Activated CD8-positive, alpha-beta memory T cell treated with anti-CD3 and anti-CD28 coated beads, Interleukin-2, amount 50 U/mL, for 24 hours (primary cell): ENCODE results near the gene AMT.
"Not testable (repeated sequence)": the region's sequence is repeated elsewhere in the genome, so short reads cannot be mapped to it uniquely, and the experiment has no call there.

Source experiments
- DNase-seq: peaks from one replicate; pipeline ENCODE4 v3.0.0-alpha.2; 2020; ENCODE audit errors: extremely low read depth

Gene AMT

DNA sequence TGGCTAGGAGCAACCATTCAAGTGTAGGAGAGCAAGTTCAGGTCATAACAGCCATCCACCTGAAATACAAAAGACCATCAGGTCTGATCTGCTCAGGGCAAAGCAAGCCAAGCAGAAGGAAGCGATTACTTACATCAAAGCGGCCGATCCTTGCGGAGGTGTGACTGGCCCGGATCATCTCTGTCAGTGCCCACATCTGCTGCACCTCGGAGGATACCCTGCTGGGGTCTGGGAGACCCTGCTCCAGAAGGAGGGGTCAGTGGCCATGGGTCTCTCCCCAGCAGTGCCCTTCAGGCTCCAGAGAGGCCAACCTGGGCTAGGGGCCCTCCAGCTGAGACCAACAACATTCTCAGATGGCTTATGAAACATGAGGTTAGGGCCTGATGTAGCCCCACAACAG is 2.5 kb upstream of the AMT start:
- DNase-seq: no peak

DNA sequence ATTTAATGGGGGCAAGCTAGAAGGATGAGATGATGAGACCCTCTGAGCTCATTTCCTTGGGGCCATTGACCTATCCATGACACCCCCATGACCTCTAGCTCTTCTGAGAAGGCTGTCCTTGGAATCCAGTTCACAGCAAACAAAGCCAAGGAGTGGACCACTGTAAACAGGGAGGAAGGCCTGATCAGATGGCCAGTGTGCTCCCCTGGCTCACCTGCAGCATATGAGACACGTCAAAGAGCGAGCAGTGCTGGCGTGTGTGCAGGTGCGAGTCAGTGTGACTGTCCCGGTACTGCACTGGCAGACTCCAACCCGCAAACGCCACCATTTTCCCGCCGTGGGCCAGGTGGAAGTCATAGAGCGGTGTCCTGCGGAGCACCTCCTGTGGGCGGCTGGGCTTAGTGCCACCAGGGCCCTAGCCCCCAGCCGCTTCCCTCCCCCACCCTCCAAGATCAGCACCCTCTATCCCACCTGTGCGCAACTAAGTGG is 339 bp downstream of the AMT start:
- DNase-seq: no peak

DNA sequence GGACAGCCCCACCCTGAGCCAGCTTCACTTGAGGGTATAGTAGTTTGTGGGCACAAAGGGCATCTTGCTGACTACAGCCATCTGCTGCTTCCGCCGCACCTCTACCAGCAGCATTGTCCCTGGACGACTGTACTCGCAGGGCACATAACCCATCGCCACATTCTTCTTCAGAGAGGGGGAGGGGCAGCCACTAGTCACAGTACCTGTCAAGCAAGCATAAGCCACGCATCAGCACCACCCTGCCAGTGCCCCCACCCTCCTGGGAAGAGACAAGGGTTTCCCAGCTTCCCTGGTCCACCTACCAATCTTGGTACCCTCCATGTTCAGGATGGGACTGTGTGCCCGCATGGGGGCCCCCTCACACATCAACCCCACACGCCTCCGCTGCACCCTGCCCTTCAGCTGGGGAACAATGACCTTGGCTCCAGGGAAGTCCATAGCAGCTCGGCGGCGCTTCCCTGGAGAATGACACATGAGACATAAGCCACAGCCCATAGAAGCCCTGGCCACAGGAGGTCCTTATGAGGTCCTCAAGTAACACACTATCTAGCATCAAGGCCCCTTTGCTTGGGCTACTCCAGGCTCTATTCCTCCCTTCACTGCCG is 4.7 kb downstream of the AMT start:
- DNase-seq: no peak

DNA sequence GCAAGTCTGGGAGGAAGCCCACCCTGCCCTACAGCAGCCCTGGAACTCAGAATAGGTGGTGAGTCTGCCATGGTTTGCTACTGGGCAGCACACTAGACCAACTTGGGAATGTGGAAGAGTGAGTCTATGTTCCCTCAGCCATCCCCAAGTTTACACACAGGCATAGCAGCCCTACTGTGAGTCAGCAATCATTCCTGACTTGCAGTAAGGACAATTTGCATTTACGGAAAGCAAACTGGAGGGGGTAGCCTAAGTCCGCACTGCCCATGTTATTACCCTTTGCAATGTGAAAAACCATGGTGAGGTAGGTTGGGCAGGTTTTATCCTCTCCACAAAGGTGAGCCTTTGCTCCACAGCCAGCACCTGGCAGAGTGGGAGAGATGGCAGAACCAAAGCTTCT is 5.4 kb downstream of the AMT start:
- no peak for DNase-seq

DNA sequence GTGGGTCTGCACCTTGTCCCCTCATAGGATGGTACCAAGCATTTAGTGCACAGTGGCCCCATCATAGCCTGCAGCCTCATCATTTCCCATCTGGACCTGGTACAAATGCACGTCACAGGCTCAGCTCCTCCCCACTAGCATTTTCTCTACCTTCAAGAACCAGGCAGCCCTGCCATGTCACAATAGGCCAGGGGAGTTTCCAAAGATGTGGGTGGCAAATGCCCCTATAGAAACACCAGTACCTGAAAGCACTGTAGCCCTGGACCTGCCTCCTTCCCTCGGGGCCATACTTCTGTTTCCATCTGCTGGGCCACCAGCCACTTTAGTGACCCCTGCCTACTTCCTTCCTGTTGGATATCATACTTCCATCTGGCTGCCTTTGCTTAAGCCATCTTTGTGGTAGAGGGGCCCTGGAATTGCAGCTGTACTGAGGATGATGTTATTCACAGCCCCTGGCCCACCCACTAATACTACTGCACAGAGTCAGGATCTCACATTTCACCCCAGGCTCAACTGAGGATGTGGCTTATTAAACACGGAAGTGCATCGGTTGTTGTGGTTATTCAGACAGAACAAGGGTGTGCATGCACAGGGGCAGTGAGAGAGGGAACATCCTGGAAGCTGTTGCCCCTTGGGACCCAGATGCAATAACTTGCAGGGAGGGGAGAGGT is 6.2 kb downstream of the AMT start:
- peak; percentile 31 for DNase-seq

DNA sequence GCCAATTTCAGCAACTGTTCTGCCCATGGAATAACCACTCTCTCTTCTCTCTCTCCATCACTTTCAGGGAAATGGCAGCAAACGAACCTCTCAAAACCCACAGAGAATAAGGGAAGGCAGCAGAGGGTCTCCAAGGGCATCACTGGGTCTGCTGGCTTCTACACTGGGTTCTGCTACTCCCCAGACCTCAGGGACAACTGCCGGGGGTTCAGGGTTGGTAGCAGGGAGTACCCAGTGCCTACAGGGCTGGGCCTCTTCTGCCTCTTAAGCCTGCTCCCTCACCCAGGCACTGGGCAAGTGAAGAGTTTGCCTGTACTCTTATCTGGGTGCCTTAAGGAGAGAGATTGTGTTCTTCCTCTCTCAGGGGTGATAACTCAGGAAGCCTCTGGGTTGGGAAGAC is 7.5 kb downstream of the AMT start:
- no peak for DNase-seq

DNA sequence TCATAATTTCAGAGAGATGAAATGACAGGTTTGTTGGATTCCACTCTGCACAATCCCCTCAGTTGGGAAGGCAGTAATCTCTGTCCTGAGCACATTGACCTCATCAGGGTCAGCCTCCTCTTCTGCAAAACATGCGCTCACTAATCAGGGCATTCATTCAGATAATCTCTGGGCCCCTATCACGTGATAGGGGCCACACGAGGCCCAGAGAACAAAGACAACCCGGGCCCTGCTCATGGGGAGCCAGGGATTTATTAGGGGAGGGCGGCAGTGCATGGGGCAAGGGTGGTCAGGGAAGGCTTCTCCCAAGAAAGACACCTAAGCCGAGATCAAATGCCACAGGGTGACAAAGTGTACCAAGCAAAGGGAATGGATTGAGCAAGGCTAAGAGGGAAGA is 8.9 kb downstream of the AMT start:
- no peak for DNase-seq

DNA sequence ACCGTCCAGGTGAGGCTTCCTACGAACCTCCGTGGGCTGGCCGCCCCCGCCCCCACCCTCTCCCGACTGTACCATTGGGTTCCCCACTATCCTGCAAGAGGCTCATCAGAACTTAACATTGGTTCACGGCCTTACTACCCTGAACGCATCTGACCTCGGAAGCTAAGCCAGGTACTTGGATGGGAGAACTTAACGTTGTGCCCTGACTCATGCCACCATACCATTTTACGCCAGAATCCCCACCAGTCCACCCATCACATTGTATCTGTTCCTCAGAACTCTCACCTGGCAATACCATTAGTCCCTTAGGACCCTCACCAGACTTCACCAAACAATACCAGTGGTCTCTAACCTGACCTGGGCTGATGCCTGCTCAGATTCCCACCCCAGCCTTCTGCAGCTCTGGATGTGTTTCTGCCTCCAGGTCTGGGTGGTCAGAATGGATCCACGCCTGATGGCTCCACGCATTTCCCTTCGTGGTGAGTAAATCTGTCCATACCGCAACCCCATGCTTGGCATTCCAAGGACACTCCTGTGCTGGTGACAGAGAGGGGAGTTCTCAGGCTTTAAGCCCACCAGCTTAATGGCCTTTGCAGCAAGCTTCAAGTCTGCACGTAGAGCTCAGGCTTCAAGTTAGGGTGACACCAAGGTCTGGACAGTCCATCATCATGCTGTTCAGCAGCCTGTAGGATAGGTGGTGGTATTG is 9.5 kb downstream of the AMT start:
- DNase-seq: no peak

DNA sequence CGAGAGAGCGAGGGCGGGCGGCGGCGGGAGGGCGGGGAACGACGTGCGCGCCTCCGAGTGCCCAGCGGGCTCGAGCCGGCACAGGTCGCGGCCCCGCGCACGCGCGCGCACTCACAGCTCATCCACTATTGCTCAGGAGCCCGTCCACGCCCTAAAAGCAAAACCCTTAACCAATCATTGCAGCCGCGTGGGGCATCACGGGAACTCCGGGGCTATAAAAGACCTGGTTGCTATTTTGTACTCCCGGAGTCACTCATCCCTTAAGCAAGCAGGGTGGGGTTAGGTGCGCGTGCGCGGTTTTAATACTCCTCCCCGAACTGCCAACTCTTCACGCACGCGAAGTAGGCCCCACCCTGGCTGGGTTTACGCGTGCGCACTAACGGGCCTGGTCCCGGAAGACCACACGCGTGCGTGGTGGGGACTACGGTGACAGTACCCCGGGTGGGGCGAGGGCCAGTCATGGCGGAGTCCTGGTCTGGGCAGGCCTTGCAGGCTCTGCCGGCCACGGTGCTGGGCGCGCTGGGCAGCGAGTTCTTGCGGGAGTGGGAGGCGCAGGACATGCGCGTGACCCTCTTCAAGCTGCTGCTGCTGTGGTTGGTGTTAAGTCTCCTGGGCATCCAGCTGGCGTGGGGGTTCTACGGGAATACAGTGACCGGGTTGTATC is 10.2 kb downstream of the AMT start, which contains the start of the genes RHOA and TCTA:
Gene RHOA (minus strand): TSS at position 9 of the 664 bp plus-strand sequence. CDS start 36,387 bp downstream, outside the sequence.
Gene TCTA (plus strand): TSS at position 456 of the 664 bp plus-strand sequence. CDS start 4 bp downstream, at position 460.
- peak; percentile 97 for DNase-seq

DNA sequence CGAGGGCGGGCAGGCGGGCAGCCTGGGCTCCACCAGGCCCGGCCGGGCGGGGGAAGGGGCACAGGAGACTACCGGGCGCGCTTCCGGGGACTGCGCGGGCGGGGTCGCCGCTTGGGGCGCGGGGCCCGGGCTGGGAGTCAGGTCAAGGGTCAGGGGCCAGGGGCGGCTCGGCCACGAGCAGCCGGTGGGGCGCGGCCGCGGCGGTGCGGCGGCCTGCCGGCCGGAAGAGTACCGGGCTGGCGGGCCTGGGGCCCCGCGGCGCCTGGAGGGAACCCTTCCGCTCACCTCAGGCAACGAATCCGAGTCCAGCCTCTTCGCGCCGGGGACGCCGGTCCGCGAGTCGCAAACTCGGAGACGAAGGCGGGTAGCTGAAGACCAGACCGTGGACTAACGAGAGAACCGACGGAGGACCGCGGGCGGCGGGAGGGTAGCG is 10.7 kb downstream of the AMT start:
- no peak for DNase-seq

DNA sequence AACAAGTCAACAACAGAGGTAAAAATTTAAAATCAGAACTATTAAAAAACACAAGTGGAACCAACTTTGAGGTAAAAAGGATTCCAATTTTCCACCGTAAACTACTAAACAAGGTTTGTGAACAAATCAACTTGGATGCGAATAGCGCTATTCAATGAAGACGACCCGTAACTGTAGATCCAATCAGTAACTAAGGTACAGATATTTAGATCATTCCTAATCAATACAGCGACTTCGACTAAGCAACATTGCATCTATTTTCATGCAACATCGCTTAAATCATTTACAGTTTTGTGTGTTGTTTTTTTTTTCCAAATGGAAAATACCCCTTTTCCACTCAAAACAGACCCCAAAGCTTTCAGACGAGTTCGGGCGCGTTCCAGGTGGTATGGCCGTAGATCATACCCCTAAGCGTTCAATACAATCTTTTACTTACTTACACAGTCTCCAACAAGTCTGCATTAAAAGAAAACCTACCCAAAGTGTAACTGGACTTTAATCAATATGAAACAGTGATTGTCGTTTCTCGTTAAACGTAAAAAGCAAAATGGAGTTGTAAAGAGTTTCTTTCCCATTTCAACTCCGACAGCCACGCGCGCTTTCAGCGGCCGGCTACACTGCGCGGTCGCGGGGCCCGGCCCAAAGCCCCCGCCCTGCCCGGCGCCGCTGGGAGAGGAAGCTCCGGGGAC is 11.3 kb downstream of the AMT start:
- DNase-seq: no peak

DNA sequence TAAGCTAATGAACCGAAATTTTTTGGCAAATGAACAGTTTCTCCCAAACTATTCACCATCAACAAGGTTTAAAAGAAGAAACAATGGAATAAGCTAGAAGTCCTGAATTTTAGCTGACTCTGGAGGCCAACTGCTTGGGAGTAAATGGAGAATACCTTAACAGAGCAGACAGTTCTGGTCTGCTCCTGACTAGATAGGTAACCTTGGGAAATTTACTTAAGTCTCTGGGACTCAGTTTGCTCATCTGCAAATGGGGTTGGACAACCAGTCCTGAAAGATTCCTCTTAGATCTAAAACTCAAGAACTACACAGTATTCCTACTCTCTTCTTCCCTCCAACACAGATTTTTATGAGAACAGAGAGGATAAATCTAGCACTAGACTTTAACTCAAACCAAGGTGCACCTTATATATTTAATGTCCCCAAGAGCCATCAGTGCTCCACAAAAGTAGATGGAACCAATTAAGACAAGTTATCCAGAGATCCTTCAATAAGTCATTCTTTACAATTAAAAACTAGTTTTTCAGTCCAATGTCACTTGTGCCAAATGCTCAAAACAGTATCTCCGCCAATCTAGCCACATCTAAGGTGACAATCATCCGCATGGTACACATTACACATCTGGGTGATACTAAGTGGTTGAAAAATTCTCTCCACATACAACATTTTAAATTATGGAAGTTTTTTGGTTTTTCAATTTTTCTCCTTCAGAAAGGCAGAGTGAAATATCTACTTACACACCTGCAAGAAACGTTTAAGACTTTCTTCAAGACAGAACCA is 12.0 kb downstream of the AMT start:
- no peak for DNase-seq

DNA sequence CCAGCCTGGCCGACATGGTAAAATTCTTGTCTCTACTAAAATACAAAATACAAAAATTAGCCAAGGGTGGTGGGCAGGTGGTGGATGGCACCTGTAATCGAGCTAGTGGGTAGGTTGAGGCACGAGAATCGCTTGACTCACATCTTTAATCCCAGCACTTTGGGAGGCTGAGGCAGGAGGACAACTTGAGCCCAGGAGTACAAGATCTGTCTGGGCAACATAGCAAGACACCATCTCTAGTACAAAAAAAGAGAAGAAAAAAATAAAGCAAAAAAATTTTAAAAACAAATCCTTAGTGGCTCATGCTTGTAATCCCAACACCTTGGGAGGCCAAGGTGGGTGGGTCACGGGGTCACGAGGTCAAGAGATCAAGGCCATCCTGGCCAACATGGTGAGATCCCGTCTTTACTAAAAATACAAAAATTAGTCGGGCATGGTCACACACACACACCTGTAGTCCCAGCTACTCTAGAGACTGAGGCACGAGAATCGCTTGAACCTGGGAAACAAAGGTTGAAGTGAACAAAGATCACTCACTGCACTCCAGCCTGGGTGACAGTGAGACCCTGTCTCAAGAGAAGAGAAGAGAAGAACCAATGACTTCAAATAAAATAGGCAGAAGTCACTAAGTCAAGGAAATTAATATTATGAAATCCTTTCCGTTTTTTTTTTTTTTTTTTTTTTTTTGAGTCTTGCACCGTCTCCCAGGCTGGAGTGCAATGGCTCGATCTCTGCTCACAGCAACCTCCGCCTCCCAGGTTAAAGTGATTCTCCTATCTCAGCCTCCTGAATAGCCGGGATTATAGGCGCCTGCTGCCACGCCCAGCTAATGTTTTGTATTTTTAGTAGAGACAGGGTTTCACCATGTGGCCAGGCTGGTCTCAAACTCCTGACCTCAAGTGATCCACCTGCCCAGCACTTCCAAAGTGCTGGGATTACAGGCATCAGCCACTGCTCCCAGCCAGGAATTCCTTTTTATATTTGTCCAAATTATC is 15.4 kb downstream of the AMT start:
- no peak for DNase-seq

DNA sequence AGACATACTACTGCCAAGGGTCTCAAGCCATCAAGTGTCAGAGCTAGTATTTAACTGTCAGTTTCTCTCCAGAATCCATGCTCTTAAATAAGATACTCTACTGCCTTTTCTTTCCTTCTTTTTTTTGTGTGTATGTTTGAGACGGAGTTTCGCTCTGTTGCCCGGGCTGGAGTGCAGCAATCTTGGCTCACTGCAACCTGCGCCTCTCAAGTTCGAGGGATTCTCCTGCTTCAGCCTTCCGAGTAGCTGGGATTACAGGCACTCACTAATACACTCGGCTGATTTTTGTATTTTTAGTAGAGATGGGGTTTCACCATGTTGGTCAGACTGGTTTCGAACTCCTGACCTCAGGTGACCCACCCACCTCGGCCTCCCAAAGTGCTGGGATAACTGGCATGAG is 16.7 kb downstream of the AMT start:
- DNase-seq: not testable (repeated sequence)

DNA sequence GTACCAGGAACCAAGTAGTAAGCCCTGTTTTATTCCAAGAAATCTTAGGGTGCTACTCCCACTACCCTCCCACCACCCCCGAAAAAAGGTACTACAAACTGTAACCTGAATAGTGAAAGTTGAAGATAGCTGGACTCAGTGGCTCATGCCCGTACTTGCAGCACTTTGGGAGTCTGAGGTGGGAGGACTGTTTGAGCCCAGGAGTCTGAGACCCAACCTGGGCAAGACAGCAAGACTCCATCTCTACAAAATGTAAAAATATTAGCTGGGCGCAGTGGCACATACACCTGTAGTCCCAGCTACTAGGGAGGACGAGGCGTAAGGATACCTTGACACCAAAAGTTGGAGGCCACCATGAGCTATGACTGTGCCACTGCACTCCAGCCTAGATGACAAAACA is 18.4 kb downstream of the AMT start:
- DNase-seq: no peak

DNA sequence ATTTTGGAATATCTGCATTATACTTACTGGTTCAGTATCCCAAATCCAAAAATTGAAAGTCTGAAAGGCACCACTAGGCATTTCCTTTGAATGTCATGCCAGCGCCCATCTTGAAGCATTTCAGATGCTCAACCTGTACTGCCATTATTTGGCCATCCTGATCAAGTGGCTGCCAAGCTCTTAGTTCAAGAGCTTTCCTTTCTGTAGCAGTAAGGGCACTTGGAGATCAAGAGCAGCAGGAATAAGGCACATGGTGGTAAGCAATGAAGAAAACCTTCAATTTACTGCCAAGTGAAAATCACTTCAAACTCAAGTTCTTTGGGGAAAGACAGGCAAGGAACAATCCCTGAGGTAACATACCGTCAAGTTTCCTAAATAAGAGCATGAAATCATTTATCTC is 20.5 kb downstream of the AMT start:
- DNase-seq: no peak

DNA sequence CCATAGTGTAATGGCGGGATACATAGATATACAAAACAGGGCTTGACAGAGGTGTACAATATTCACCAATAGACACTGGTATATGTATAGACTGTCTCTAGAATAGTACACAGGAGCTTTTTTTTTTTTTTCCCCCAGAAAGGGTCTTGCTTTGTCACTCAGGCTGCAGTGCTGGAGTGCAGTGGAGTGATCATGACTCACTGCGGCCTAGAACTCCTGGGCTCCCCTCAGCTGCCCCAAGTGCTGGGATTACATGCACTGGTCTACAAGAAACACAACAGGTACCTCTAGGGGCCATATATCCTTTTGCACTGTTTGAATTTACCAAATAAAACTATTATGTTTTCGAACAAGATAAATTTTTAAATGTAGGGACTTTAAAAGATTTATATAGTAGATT is 22.8 kb downstream of the AMT start:
- no peak for DNase-seq

DNA sequence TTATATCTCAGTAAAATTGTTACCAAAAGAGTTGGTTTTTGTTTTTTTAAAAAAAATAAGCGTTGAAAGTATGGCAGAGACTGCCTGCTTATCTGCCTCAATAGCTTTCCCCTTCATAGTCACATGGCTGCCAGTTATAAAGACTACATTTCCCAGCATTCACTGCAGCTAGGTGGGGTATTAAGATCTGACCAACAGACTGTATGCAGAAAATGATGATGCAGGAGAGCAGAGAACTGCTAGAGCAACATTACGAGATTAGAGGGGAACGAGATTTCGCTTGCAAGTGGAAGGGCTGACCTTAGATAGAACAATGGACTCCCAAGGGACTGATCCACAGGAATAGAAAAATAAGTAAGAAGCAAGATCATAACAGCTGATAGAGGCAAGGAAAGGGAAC is 24.8 kb downstream of the AMT start:
- DNase-seq: no peak

DNA sequence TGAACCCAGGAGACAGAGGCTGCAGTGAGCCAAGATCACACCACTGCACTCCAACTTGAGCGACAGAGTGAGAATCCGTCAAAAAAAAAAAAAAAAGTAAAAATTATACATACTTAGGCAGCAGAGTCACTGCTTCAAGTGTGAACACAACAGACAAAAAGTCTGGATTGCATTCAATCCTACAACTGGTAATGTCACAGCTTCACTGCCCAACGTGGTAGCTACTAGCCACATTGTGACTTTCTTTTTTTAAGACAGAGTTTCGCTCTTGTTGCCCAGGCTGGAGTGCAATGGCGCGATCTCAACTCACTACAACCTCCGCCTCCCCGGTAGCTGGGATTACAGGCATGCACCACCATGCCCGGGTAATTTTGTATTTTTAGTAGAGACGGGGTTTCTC is 31.0 kb downstream of the AMT start:
- not testable (repeated sequence) for DNase-seq

DNA sequence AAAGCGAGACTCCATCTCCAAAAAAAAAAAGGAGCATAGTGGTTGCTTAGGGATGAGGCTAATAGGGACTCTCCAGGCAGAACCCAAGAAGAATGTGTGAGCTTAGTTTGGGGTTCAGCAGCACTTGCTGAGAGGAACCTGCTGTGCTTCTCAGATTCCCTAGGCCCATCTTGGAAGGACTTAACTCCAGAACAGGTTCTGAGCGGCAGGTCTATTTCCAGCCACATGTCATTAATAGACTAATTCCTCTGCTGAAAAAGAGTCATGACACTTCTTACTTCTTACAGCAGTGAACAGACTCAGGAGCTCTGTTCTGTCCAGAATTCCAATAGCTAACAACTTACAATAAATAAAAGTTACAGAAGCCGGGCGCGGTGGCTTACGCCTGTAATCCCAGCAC is 33.0 kb downstream of the AMT start:
- DNase-seq: no peak
